ENCODE measurements around the gene ASCC3.

- TF ChIP-seq EZH2phosphoT487 (IDR thresholded peaks at IDR 0.05; ENCODE audit: low read depth, severe bottlenecking, unreplicated experiment) (no peak), CTCF (IDR thresholded peaks at IDR 0.05; ENCODE audit: poor library complexity) (no peak)
Observed at GRCh38 chr6:100706491-100706890, 174.6 kb downstream of the ASCC3 start.

Measured in hepatocyte (in vitro differentiated cells).